H1 (cell line): ENCODE results near the gene TRPM1. TPM values are rescaled to one million over a fixed set of nuclear protein-coding genes. Genes with fewer than 3 reads are reported as not detected.

ENCODE experiments used
- CHD1 ChIP-seq: IDR thresholded peaks from 2 replicates; pipeline ENCODE4 v1.6.1; 2012; ENCODE audit warnings: low read depth, low read length, improper control_type of control experiment
- CREB1 ChIP-seq: IDR thresholded peaks from 2 replicates; pipeline ENCODE4 v1.6.1; 2012; ENCODE audit warnings: inconsistent platforms
- CTCF ChIP-seq, 3 experiments: IDR thresholded peaks; 1 replicate in 2 of 3; 2 replicates in 1 of 3; pipeline versions ENCODE4 v1.5.1 to v1.6.1; 2011; ENCODE audit warnings: low read length in 3 of 3, mild to moderate bottlenecking in 3 of 3, inconsistent platforms in 2 of 3, low read depth in 1 of 3, moderate library complexity in 1 of 3; ENCODE audit not compliant: insufficient read depth in 1 of 3; ENCODE audit errors: control extremely low read depth in 1 of 3
- EGR1 ChIP-seq: IDR thresholded peaks from 2 replicates; pipeline ENCODE4 v1.6.1; 2011; ENCODE audit warnings: low read depth, low read length, borderline replicate concordance
- JUN ChIP-seq: IDR thresholded peaks from 2 replicates; pipeline ENCODE4 v1.6.1; 2011; ENCODE audit warnings: low read depth, mild to moderate bottlenecking, improper control_type of control experiment, low read length
- SAP30 ChIP-seq: fragments of 300-600 bp; sonication (generic); IDR thresholded peaks from 2 replicates; pipeline ENCODE4 v1.7.1; 2012; ENCODE audit warnings: low read length, moderate library complexity, mild to moderate bottlenecking, inconsistent platforms; ENCODE audit not compliant: insufficient read depth, insufficient replicate concordance
- TAF1 ChIP-seq: IDR thresholded peaks from 2 replicates; pipeline ENCODE4 v1.6.1; 2011; ENCODE audit warnings: mild to moderate bottlenecking, low read depth, low read length
- YY1 ChIP-seq: IDR thresholded peaks from 2 replicates; pipeline ENCODE4 v1.6.1; 2011; ENCODE audit warnings: low read depth, mild to moderate bottlenecking, low read length
- ZNF274 ChIP-seq: IDR thresholded peaks from 2 replicates; pipeline ENCODE4 v1.7.0; 2012; ENCODE audit warnings: low read length, borderline replicate concordance; ENCODE audit errors: extremely low read depth
- polyA plus RNA-seq, 7 experiments: library from polyadenylated mRNA; depleted of rRNA in 3 of 7; stranded (reverse) in 5 of 7; unstranded in 2 of 7; fragments of >200 nt in 5 of 7; fragments of 200-250 nt in 2 of 7; gene quantifications; 1 replicate in 5 of 7; 2 replicates in 1 of 7; 4 replicates in 1 of 7; pipeline versions ENCODE4 v1.2.1 to v1.2.3, GENCODE V29; 2011 to 2013; ENCODE audit warnings: missing spikeins in 2 of 7, mixed read lengths in 2 of 7
- total RNA-seq: library from RNA; stranded (reverse); fragmentation: NEBNext Ultra II Directional; extraction: Animal tissue kit (Norgen Biotek cat#: 25700); gene quantifications from 2 replicates; pipeline ENCODE4 v1.2.1, GENCODE V29; 2021

TRPM1 gene
- total and polyA plus RNA-seq, 2 of the 8 experiments (the other 6 are each of a cell fraction or from before 2014, with no cell fraction given), result 0.05 TPM; not detected in 1

- TF ChIP-seq CTCF (IDR thresholded peaks at IDR 0.05; ENCODE audit: control extremely low read depth in 1 of 3, insufficient read depth in 1 of 3, low read depth in 1 of 3, low read length in 3 of 3) (no peak), JUN (no peak), TAF1 (no peak), CREB1 (no peak), ZNF274 (no peak), YY1 (no peak), SAP30 (no peak), CHD1 (no peak), EGR1 (no peak)
Observed at GRCh38 chr15:31149088-31149505, 47.6 kb upstream of the TRPM1 start (continued).
